HepG2 (cell line): ENCODE measurements around the gene TDG. TPM values are rescaled to one million over a fixed set of nuclear protein-coding genes. Genes with fewer than 3 reads are reported as not detected.

Experiments used
- CBX2 ChIP-seq, 2 experiments: fragments of 200-600 bp in 1 of 2; sonication (generic); formaldehyde crosslinking in 1 of 2; IDR thresholded peaks; 2 replicates each; pipeline versions ENCODE4 v1.7.0 to v1.8.1; 2018 to 2022; ENCODE audit warnings: low read depth in 2 of 2, low read length in 1 of 2, mild to moderate bottlenecking in 1 of 2, missing genetic modification reagents in 1 of 2
- CEBPZ ChIP-seq: IDR thresholded peaks from 2 replicates; pipeline ENCODE4 v1.6.1; 2012; ENCODE audit warnings: low read length, improper control_type of control experiment
- E2F1 ChIP-seq: sonication (generic); formaldehyde crosslinking; IDR thresholded peaks from 2 replicates; pipeline ENCODE4 v1.5.0; 2020; ENCODE audit warnings: missing genetic modification reagents
- TOE1 ChIP-seq: sonication (generic); formaldehyde crosslinking; IDR thresholded peaks from 2 replicates; pipeline ENCODE4 v1.4.0; 2020; ENCODE audit warnings: mild to moderate bottlenecking, missing genetic modification reagents
- ZBTB43 ChIP-seq: sonication (generic); formaldehyde crosslinking; conservative IDR thresholded peaks from 2 replicates; pipeline ENCODE4 v1.4.0; 2020; ENCODE audit warnings: missing genetic modification reagents
- ZNF83 ChIP-seq: sonication (generic); formaldehyde crosslinking; IDR thresholded peaks from 2 replicates; pipeline ENCODE4 v1.4.0; 2020; ENCODE audit warnings: missing genetic modification reagents, mild to moderate bottlenecking, borderline replicate concordance
- polyA plus RNA-seq, 8 experiments: library from polyadenylated mRNA; depleted of rRNA in 3 of 8; stranded (reverse) in 7 of 8; unstranded in 1 of 8; fragments of >200 nt; fragmentation: Illumina TruSeq in 4 of 8; extraction: Trizol in 4 of 8; gene quantifications; 2 replicates each; pipeline versions ENCODE4 v1.2.1 to v1.2.3, GENCODE V29; 2011 to 2016; ENCODE audit warnings: low read depth in 4 of 8, missing spikeins in 1 of 8, mixed read lengths in 1 of 8; ENCODE audit not compliant: insufficient read depth in 1 of 8
- total RNA-seq, 5 experiments: library from RNA; depleted of rRNA; stranded (reverse); fragments of >200 nt; fragmentation: Illumina TruSeq; extraction: Trizol; gene quantifications; 2 replicates each; pipeline ENCODE4 v1.2.3, GENCODE V29; 2016; ENCODE audit warnings: low read depth in 1 of 5
- TF ChIP-seq, protein P1 (sequence below): sonication (generic); formaldehyde crosslinking; IDR thresholded peaks from 2 replicates; pipeline ENCODE4 v1.5.0; 2020; ENCODE audit warnings: mild to moderate bottlenecking, missing genetic modification reagents, moderate library complexity

Gene TDG
- total and polyA plus RNA-seq, 2 of the 13 experiments (the other 11 are each of a cell fraction or from before 2014, with no cell fraction given): 14.2 to 19.5 TPM

DNA sequence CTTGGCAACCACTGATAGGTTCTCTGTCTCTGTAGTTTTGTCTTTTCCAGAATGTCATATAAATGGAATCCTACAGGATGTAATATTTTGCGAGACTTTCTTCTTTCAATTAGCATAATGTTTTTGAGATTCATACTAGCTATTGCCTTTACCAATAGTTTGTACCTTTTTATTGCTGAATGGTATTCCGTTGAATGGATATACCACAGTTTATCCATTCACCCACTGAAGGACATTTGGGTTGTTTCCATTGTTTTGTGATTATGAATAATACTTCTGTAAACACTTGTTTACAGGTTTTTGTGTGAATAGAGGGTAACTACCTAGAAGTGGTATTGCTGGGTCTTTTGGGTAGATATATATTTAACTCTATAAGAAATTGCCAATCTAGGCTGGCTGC lies 58.0 kb downstream of the TDG start (continued):
- TF ChIP-seq CEBPZ: no peak
- no peak for TF ChIP-seq CBX2 (IDR thresholded peaks at IDR 0.05; ENCODE audit: low read depth, low read length)
- TF ChIP-seq CBX2 (CRISPR knock-in tag; IDR thresholded peaks at IDR 0.05; ENCODE audit: low read depth): no peak
- TF ChIP-seq, protein P1, sequence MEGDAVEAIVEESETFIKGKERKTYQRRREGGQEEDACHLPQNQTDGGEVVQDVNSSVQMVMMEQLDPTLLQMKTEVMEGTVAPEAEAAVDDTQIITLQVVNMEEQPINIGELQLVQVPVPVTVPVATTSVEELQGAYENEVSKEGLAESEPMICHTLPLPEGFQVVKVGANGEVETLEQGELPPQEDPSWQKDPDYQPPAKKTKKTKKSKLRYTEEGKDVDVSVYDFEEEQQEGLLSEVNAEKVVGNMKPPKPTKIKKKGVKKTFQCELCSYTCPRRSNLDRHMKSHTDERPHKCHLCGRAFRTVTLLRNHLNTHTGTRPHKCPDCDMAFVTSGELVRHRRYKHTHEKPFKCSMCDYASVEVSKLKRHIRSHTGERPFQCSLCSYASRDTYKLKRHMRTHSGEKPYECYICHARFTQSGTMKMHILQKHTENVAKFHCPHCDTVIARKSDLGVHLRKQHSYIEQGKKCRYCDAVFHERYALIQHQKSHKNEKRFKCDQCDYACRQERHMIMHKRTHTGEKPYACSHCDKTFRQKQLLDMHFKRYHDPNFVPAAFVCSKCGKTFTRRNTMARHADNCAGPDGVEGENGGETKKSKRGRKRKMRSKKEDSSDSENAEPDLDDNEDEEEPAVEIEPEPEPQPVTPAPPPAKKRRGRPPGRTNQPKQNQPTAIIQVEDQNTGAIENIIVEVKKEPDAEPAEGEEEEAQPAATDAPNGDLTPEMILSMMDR: no peak
- TF ChIP-seq ZBTB43 (CRISPR knock-in tag): no peak
- TF ChIP-seq TOE1 (CRISPR knock-in tag): no peak
- no peak for TF ChIP-seq ZNF83
- no peak for TF ChIP-seq E2F1 (CRISPR knock-in tag)
